Activated T-cell treated with anti-CD3 and anti-CD28 coated beads for 4 hours (primary cell): ENCODE data around the gene LRIG3.

Experiments
- DNase-seq: peaks from one replicate; pipeline ENCODE4 v3.0.0-alpha.2; 2020

Gene LRIG3

GRCh38 chr12:58850826-58851225 lies 69.5 kb downstream of the LRIG3 start:
- no peak for DNase-seq

GRCh38 chr12:58847901-58848600 lies 72.3 kb downstream of the LRIG3 start:
- no peak for DNase-seq

- no peak for DNase-seq
Measured at GRCh38 chr12:58844161-58844560, 76.1 kb downstream of the LRIG3 start.

DNA sequence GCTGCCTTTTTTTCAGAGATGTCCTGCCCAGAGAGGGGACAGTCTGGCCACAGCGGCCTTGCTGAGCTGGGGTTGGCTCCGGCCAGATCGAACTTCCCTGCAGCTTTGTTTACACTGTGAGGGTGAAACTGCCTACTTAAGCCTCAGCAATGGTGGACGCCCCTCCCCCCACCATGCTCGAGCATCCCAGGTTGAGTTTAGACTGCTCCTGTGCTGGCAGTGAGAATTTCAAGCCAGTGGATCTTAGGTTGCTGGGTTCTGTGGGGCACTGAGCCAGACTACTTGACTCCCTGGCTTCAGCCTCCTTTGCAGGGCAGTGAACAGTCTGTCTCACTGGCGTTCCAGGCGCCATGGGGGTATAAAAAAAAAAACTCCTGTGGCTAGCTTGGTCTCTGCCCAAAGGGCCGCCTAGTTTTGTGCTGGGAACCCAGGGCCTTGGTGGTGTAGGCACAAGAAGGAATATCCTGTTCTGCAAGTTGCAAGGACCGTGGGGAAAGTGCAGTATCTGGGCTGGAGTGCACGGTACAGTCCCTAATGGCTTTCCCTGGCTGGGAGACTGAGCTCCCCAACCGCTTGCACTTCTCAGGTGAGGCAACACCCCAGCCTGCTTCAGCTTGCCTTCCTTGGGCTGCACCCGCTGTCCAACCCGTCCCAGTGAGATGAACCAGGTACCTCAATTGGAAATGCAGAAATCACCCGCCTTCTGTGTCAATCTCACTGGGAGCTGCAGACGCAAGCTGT lies 79.1 kb downstream of the LRIG3 start:
- DNase-seq: no peak

- no peak for DNase-seq
Measured at GRCh38 chr12:58833853-58834252, 86.5 kb downstream of the LRIG3 start.

DNA sequence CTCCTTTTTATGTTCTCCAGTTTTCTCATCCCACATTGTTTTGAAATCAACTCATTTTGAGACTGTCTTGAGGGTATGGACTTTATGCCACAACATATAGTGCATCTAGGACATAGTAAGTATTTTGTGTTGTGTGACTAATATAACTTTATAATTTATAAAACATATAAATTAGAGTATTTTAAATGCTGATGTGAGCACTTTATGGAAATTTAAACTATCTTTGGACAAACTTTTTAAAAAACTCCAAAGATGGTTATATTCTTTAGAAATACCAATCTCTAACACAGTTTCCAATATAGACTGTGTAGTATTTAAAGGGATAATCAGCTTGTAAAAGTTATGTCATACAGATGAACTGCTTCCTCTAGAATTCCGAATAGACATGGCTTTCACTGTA lies 87.4 kb downstream of the LRIG3 start:
- no peak for DNase-seq
